ENCODE results near the gene KCNMB2.

The KCNMB2 gene

DNA sequence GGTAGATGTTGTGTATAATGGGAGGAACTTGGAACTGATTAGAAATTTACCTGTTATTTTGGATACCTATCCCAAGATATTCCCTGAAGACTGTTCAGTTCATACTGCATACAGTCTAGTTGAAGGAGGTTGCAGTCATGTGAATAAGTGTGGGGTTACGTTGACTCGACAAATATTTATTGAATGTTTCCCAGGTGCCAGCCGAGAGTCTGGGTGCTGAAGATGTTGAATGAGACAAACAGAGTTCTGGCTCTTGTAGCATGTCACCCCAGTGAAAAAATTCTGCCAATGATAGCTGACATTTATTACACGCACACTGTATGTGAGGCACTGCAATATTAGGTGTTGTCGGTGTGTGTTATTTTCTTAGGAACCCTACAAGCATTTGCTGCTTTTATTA is 176.0 kb downstream of the KCNMB2 start:
- H3K23ac ChIP-seq (ENCODE audit: low read depth, low read length, poor library complexity) = no peak overlapping the region
- no peak overlapping the region for H3K9ac ChIP-seq (ENCODE audit: low read depth, low read length, poor library complexity)
- H2BK5ac ChIP-seq (ENCODE audit: low read length) = no peak overlapping the region
- H3K79me1 ChIP-seq (ENCODE audit: low read depth, low read length) = no peaks in the 10 kb centered on the region
- H3K4ac ChIP-seq (ENCODE audit: low read length) = no peak overlapping the region
- H3K4me3 ChIP-seq (ENCODE audit: low read length in 2 of 2) = no peak overlapping the region
- no peak overlapping the region for H2AK5ac ChIP-seq (ENCODE audit: low read depth, low read length)
- no peak overlapping the region for H3K4me2 ChIP-seq (ENCODE audit: insufficient read depth, low read length, poor library complexity, severe bottlenecking)
- no peaks in the 10 kb centered on the region for H3K36me3 ChIP-seq (replicated peaks in 1 of 2; ENCODE audit: control insufficient read depth in 2 of 2, insufficient read depth in 2 of 2, low read length in 2 of 2)
- H2AFZ ChIP-seq (ENCODE audit: low read length) = no peak overlapping the region
- WGBS, 2 donors (ENCODE audit: extremely low coverage in 2 of 2, insufficient read length in 2 of 2, insufficient replicate concordance in 1 of 2) = no CpG with 5 or more reads among the region's 5 CpGs
- no peak overlapping the region for H3K18ac ChIP-seq (ENCODE audit: low read length)
- no peak overlapping the region for H2BK15ac ChIP-seq (ENCODE audit: low read length)
- H3K4me1 ChIP-seq (ENCODE audit: control insufficient read depth in 2 of 2, insufficient read depth in 1 of 2, low read depth in 1 of 2, low read length in 2 of 2) = no peaks in the 10 kb centered on the region
- H3K27me3 ChIP-seq (ENCODE audit: control insufficient read depth in 3 of 3, insufficient read depth in 3 of 3, low read depth in 1 of 3, low read length in 3 of 3) = no peaks in the 10 kb centered on the region
- H3K9me3 ChIP-seq (replicated peaks in 1 of 2; ENCODE audit: control insufficient read depth in 2 of 2, insufficient read depth in 1 of 2, low read depth in 1 of 2, low read length in 2 of 2) = no peaks in the 10 kb centered on the region
- no peak overlapping the region for H4K8ac ChIP-seq (ENCODE audit: low read depth, low read length)
- no peak for DNase-seq (ENCODE audit: low spot score)
- H3K27ac ChIP-seq (replicated peaks; ENCODE audit: low read length) = no peak overlapping the region
- no peak overlapping the region for H3K14ac ChIP-seq (ENCODE audit: low read length)
- H4K91ac ChIP-seq (ENCODE audit: low read depth, low read length, poor library complexity) = no peak overlapping the region
- no peak overlapping the region for H2BK120ac ChIP-seq (ENCODE audit: low read depth, low read length)
- H2BK12ac ChIP-seq (ENCODE audit: low read length) = no peak overlapping the region

DNA sequence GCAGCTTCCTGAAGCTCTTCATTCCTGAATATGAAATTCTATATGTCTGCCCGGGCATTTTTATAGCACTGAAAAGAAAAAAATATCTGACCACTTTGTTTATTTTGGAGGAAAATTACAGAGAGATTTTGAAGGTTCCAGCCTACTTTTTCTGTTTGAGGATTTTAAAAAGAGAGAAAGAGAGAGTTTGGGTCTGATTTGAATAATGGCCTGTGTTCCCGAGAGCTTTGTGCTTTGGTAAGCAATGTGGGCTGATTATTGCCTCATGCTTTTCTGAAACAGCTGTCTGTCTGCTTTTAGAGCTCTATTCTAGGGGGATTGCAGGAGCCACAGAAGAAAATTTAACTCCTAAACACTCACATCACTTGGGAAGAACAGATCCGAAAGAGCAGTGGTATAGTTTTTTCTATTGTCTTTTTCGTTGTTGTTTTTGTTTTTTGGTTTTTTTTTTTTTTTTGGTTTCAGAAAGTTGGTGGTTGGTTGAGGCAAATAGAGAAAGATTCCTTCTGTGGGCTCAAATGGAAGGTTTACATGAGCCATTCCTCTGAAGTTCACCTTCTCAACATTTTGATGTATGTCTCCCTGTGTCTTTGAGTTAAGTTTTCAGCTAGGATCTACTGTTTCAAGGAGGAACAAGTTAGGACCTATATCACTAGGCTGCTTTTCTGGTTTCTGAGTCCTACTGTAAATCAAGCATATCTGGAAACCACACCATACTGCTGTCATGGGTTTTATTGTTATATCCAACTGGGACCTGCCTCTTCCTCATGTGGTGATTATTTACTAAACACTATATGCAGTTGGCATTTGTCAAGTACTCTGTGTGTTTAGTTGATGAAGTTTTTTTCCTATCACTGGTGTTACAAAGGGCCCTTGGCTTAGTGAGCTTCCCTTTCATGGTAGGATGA is 178.9 kb downstream of the KCNMB2 start:
- H3K27ac ChIP-seq (replicated peaks; ENCODE audit: low read length) = no peak overlapping the region
- no CpG with 5 or more reads among the region's 4 CpGs for WGBS, 2 donors (ENCODE audit: extremely low coverage in 2 of 2, insufficient read length in 2 of 2, insufficient replicate concordance in 1 of 2)

DNA sequence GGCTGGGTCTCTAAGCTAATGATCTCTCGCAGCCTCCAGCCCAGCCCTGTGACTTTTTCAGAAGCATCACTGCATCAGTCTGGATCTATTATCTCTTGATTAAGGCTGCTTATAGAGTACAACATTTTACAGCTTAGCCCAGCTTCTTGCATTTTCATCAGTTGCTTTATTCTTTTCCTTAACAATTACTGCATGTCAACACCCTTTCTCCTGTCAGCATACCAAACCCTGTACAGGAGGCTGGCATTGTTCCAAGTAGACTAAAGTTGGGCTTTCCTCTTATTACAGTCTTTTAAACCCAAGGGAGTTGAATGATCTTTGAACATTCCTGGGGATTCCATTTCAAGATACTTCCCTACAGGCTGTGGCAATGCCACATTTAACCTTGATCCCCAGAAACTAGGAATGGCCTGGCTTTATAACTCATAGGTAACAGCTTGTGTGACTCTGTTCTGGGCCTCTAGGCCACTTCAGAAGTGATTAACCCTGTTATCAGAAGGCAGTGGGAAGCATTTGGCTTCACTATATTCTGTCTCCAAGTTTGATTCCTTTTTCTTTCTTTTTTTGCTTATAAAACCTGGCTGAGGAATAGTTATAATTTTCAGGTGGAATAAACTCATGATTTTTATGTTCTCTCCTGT is 182.9 kb downstream of the KCNMB2 start:
- Histone ChIP-seq H3K4me2 (ENCODE audit: insufficient read depth, low read length, poor library complexity, severe bottlenecking) (no peak overlapping the region), H3K36me3 (replicated peaks in 1 of 2; ENCODE audit: control insufficient read depth in 2 of 2, insufficient read depth in 2 of 2, low read length in 2 of 2) (no peaks in the 10 kb centered on the region), H3K23ac (ENCODE audit: low read depth, low read length, poor library complexity) (no peak overlapping the region), H2AFZ (ENCODE audit: low read length) (no peak overlapping the region), H2BK15ac (ENCODE audit: low read length) (no peak overlapping the region), H3K14ac (ENCODE audit: low read length) (no peak overlapping the region), H3K18ac (ENCODE audit: low read length) (no peak overlapping the region), H3K9ac (ENCODE audit: low read depth, low read length, poor library complexity) (no peak overlapping the region), H3K27ac (replicated peaks; ENCODE audit: low read length) (no peak overlapping the region), H3K4me3 (ENCODE audit: low read length in 2 of 2) (no peak overlapping the region), H3K79me1 (ENCODE audit: low read depth, low read length) (no peaks in the 10 kb centered on the region), H2BK12ac (ENCODE audit: low read length) (no peak overlapping the region), H2BK5ac (ENCODE audit: low read length) (no peak overlapping the region), H2AK5ac (ENCODE audit: low read depth, low read length) (no peak overlapping the region), H3K4me1 (ENCODE audit: control insufficient read depth in 2 of 2, insufficient read depth in 1 of 2, low read depth in 1 of 2, low read length in 2 of 2) (no peaks in the 10 kb centered on the region), H4K8ac (ENCODE audit: low read depth, low read length) (no peak overlapping the region), H3K4ac (ENCODE audit: low read length) (no peak overlapping the region), H3K27me3 (ENCODE audit: control insufficient read depth in 3 of 3, insufficient read depth in 3 of 3, low read depth in 1 of 3, low read length in 3 of 3) (no peaks in the 10 kb centered on the region), H3K9me3 (replicated peaks in 1 of 2; ENCODE audit: control insufficient read depth in 2 of 2, insufficient read depth in 1 of 2, low read depth in 1 of 2, low read length in 2 of 2) (no peaks in the 10 kb centered on the region), H2BK120ac (ENCODE audit: low read depth, low read length) (no peak overlapping the region), H4K91ac (ENCODE audit: low read depth, low read length, poor library complexity) (no peak overlapping the region)
- DNase-seq (ENCODE audit: low spot score) = no peak
- no CpG with 5 or more reads among the region's 1 CpG for WGBS, 2 donors (ENCODE audit: extremely low coverage in 2 of 2, insufficient read length in 2 of 2, insufficient replicate concordance in 1 of 2)

More for the DNA sequence above, 178.9 kb downstream of the KCNMB2 start:
- no peak overlapping the region for H3K14ac ChIP-seq (ENCODE audit: low read length)
- no peak overlapping the region for H3K4me3 ChIP-seq (ENCODE audit: low read length in 2 of 2)
- no peaks in the 10 kb centered on the region for H3K4me1 ChIP-seq (ENCODE audit: control insufficient read depth in 2 of 2, insufficient read depth in 1 of 2, low read depth in 1 of 2, low read length in 2 of 2)
- H4K91ac ChIP-seq (ENCODE audit: low read depth, low read length, poor library complexity) = no peak overlapping the region
- H4K8ac ChIP-seq (ENCODE audit: low read depth, low read length) = no peak overlapping the region
- H3K9ac ChIP-seq (ENCODE audit: low read depth, low read length, poor library complexity) = no peak overlapping the region
- no peak overlapping the region for H2AK5ac ChIP-seq (ENCODE audit: low read depth, low read length)
- H2BK120ac ChIP-seq (ENCODE audit: low read depth, low read length) = no peak overlapping the region
- no peak overlapping the region for H2AFZ ChIP-seq (ENCODE audit: low read length)
- no peak overlapping the region for H2BK12ac ChIP-seq (ENCODE audit: low read length)
- H3K36me3 ChIP-seq (replicated peaks in 1 of 2; ENCODE audit: control insufficient read depth in 2 of 2, insufficient read depth in 2 of 2, low read length in 2 of 2) = no peaks in the 10 kb centered on the region
- H3K79me1 ChIP-seq (ENCODE audit: low read depth, low read length) = no peaks in the 10 kb centered on the region
- DNase-seq (ENCODE audit: low spot score) = no peak
- H3K18ac ChIP-seq (ENCODE audit: low read length) = no peak overlapping the region
- no peak overlapping the region for H2BK15ac ChIP-seq (ENCODE audit: low read length)
- no peak overlapping the region for H3K4ac ChIP-seq (ENCODE audit: low read length)
- H3K9me3 ChIP-seq (replicated peaks in 1 of 2; ENCODE audit: control insufficient read depth in 2 of 2, insufficient read depth in 1 of 2, low read depth in 1 of 2, low read length in 2 of 2) = no peaks in the 10 kb centered on the region
- no peak overlapping the region for H2BK5ac ChIP-seq (ENCODE audit: low read length)
- no peak overlapping the region for H3K23ac ChIP-seq (ENCODE audit: low read depth, low read length, poor library complexity)
- H3K27me3 ChIP-seq (ENCODE audit: control insufficient read depth in 3 of 3, insufficient read depth in 3 of 3, low read depth in 1 of 3, low read length in 3 of 3) = no peaks in the 10 kb centered on the region
- no peak overlapping the region for H3K4me2 ChIP-seq (ENCODE audit: insufficient read depth, low read length, poor library complexity, severe bottlenecking)

DNA sequence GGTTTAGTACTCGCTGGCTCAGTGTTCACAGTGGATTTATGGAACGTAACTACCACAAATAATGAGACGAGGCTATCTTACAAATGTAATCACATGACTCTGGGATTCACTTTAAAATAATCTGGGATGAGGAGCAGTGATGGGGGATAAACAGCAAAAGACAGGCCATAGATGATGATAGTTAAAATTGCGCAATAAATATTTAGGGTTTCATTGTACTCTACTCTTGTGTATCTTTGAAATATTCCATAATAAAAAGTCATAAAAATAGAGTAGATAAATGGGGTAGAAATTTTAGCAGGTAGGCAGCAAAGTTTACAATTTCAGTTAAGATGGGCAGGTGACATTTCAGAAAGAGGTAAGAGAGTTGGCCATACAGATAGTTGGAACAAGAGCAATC is 196.6 kb downstream of the KCNMB2 start:
- no peak overlapping the region for H4K91ac ChIP-seq (ENCODE audit: low read depth, low read length, poor library complexity)
- no peak overlapping the region for H4K8ac ChIP-seq (ENCODE audit: low read depth, low read length)
- H3K4me3 ChIP-seq (ENCODE audit: low read length in 2 of 2) = no peak overlapping the region
- no peaks in the 10 kb centered on the region for H3K9me3 ChIP-seq (replicated peaks in 1 of 2; ENCODE audit: control insufficient read depth in 2 of 2, insufficient read depth in 1 of 2, low read depth in 1 of 2, low read length in 2 of 2)
- H3K27ac ChIP-seq (replicated peaks; ENCODE audit: low read length) = no peak overlapping the region
- no peak overlapping the region for H2AK5ac ChIP-seq (ENCODE audit: low read depth, low read length)
- no peak overlapping the region for H3K18ac ChIP-seq (ENCODE audit: low read length)
- no CpG with 5 or more reads among the region's 4 CpGs for WGBS, 2 donors (ENCODE audit: extremely low coverage in 2 of 2, insufficient read length in 2 of 2, insufficient replicate concordance in 1 of 2)
- no peak overlapping the region for H2BK5ac ChIP-seq (ENCODE audit: low read length)
- H3K27me3 ChIP-seq (ENCODE audit: control insufficient read depth in 3 of 3, insufficient read depth in 3 of 3, low read depth in 1 of 3, low read length in 3 of 3) = no peaks in the 10 kb centered on the region
- H3K9ac ChIP-seq (ENCODE audit: low read depth, low read length, poor library complexity) = no peak overlapping the region
- no peak overlapping the region for H3K14ac ChIP-seq (ENCODE audit: low read length)
- H3K4me2 ChIP-seq (ENCODE audit: insufficient read depth, low read length, poor library complexity, severe bottlenecking) = no peak overlapping the region
- H3K36me3 ChIP-seq (replicated peaks in 1 of 2; ENCODE audit: control insufficient read depth in 2 of 2, insufficient read depth in 2 of 2, low read length in 2 of 2) = no peaks in the 10 kb centered on the region
- no peak overlapping the region for H2BK12ac ChIP-seq (ENCODE audit: low read length)
- no peak overlapping the region for H2BK120ac ChIP-seq (ENCODE audit: low read depth, low read length)
- no peaks in the 10 kb centered on the region for H3K4me1 ChIP-seq (ENCODE audit: control insufficient read depth in 2 of 2, insufficient read depth in 1 of 2, low read depth in 1 of 2, low read length in 2 of 2)
- no peak for DNase-seq (ENCODE audit: low spot score)
- no peak overlapping the region for H3K23ac ChIP-seq (ENCODE audit: low read depth, low read length, poor library complexity)
- no peak overlapping the region for H2BK15ac ChIP-seq (ENCODE audit: low read length)
- H3K79me1 ChIP-seq (ENCODE audit: low read depth, low read length) = no peaks in the 10 kb centered on the region
- H2AFZ ChIP-seq (ENCODE audit: low read length) = no peak overlapping the region
- H3K4ac ChIP-seq (ENCODE audit: low read length) = no peak overlapping the region

All from neuronal stem cell (in vitro differentiated cells).